GM12874 (cell line): Measurements from ENCODE around the gene YPEL1.

Experiments used
- CTCF ChIP-seq: IDR thresholded peaks from 2 replicates; pipeline ENCODE4 v1.5.1; 2011; ENCODE audit warnings: low read depth, mild to moderate bottlenecking, control low read depth, low read length, moderate library complexity; ENCODE audit not compliant: insufficient read depth

The YPEL1 gene

GRCh38 chr22:21725956-21726649 lies 9.5 kb downstream of the YPEL1 start:
- TF ChIP-seq CTCF: no peak

DNA sequence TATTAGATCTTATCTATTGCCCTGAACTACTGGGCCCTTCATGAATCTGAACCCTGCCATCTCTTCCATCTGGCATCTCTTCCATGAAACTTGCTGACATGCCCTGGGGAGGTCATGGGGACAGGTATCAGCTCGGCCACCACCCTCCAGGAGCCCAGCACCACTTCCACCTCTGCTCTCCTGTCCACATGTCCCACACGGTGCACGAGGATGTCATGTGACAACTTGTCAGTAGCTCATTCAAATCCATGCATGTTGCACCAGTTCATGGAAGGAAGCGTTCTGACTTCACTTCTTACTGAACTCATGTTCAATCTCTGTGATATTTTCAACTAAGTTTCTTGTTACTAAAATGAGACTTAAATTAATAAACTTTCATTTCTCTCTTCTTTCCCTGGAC lies 16.6 kb downstream of the YPEL1 start:
- no peak for TF ChIP-seq CTCF

DNA sequence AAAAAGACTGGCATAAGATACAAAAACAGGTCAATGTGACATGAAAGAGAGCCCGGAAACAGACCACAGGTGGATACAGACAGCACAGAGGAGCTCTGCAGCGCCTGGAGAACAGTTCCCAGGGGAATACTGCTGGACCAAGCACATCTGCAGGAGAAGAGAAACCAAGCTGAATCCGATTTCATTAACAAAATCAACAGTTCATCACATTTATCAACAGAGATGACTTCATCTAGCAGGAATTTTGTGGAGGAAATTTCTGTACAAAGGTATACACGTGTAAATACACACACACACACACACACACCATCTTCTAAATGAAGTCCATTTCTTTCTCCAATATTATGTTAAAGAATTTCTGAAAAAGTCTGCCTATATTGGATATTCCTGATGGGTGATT lies 17.1 kb downstream of the YPEL1 start:
- no peak for TF ChIP-seq CTCF

GRCh38 chr22:21714786-21715185 lies 20.8 kb downstream of the YPEL1 start:
- no peak for TF ChIP-seq CTCF

DNA sequence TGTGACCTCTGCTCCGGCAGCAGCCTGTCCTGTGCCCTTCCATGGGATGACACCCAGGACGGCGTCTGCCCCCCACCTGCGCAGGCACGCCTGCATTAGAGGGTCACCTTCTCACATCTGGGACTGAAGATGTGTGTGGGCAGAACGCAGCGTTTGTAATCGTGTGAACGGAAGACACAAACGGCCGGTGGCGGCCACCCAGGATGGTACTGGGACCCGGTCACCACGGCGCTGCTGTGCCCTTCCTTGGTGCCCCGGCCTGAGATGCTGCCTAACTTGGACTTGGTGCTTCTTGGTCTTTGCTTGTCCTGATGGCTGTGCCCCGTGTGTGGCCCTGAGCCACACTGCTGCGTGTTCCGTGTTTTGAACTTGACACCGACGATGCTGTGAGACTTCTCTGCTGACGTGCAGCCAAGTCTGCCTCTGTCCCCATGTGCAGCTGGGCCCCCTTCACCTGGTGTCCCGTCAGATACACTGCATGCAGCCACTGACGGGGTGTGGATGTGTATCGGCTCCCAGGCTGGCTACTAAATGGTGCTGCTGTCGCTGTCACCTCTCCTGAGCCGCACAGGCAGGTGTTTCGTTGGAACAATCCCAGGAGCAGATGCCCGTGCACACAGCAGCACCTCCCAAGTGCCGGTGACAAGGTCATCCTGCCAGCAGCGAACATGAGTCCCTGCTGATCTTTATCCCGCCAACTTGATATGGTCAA lies 21.4 kb downstream of the YPEL1 start:
- no peak for TF ChIP-seq CTCF

GRCh38 chr22:21713428-21714058 lies 22.1 kb downstream of the YPEL1 start:
- no peak for TF ChIP-seq CTCF

- TF ChIP-seq CTCF: peak; percentile 76
Observed at GRCh38 chr22:21712751-21713427, 22.7 kb downstream of the YPEL1 start.
